Measurements from ENCODE around the gene ARHGAP12. TPM values are rescaled to one million over a fixed set of nuclear protein-coding genes. Genes with fewer than 3 reads are reported as not detected.

ARHGAP12 gene
- total RNA-seq, 1 donor from 2014 or later = 61.6 TPM

GRCh38 chr10:31816318-31816717 is 112.3 kb downstream of the ARHGAP12 start:
- H3K36me3 ChIP-seq (ENCODE audit: control insufficient read depth in 3 of 3, insufficient read depth in 3 of 3, low read length in 3 of 3) = peaks cover 0 to 4% (median 3%) of the 10 kb centered on the region in 3 donors
- no peaks in the 10 kb centered on the region for H3K9me3 ChIP-seq (ENCODE audit: control insufficient read depth in 3 of 3, low read length in 3 of 3)
- H3K4me1 ChIP-seq (ENCODE audit: control insufficient read depth in 3 of 3, insufficient read depth in 3 of 3, low read length in 3 of 3) = peaks cover 3 to 7% (median 5%) of the 10 kb centered on the region in 3 donors
- H3K27me3 ChIP-seq (ENCODE audit: control insufficient read depth in 3 of 3, insufficient read depth in 3 of 3, low read length in 3 of 3) = no peaks in the 10 kb centered on the region
- no peak overlapping the region for H3K9ac ChIP-seq (ENCODE audit: low read depth in 1 of 3, low read length in 3 of 3)
- no peak overlapping the region for H3K4me3 ChIP-seq (ENCODE audit: low read length in 3 of 3)
- no peak overlapping the region for H3K27ac ChIP-seq (ENCODE audit: low read depth, low read length)

GRCh38 chr10:31808258-31809218 is 120.1 kb downstream of the ARHGAP12 start:
- Histone ChIP-seq H3K9me3 (ENCODE audit: control insufficient read depth in 3 of 3, low read length in 3 of 3) (no peaks in the 10 kb centered on the region), H3K9ac (ENCODE audit: low read depth in 1 of 3, low read length in 3 of 3) (peak overlapping the region; percentile 78 to 87 (median 83)), H3K4me1 (ENCODE audit: control insufficient read depth in 3 of 3, insufficient read depth in 3 of 3, low read length in 3 of 3) (no peaks in the 10 kb centered on the region), H3K36me3 (ENCODE audit: control insufficient read depth in 3 of 3, insufficient read depth in 3 of 3, low read length in 3 of 3) (peaks cover 0 to 3% (median 2%) of the 10 kb centered on the region in 3 donors), H3K4me3 (ENCODE audit: low read length in 3 of 3) (peak overlapping the region; percentile 68 to 84 (median 80)), H3K27me3 (ENCODE audit: control insufficient read depth in 3 of 3, insufficient read depth in 3 of 3, low read length in 3 of 3) (no peaks in the 10 kb centered on the region), H3K27ac (ENCODE audit: low read depth, low read length) (peak overlapping the region; percentile 90)

- Histone ChIP-seq H3K9me3 (ENCODE audit: control insufficient read depth in 3 of 3, low read length in 3 of 3) (no peaks in the 10 kb centered on the region), H3K36me3 (ENCODE audit: control insufficient read depth in 3 of 3, insufficient read depth in 3 of 3, low read length in 3 of 3) (no peaks in the 10 kb centered on the region), H3K9ac (ENCODE audit: low read depth in 1 of 3, low read length in 3 of 3) (no peak overlapping the region), H3K4me3 (ENCODE audit: low read length in 3 of 3) (no peak overlapping the region), H3K27ac (ENCODE audit: low read depth, low read length) (no peak overlapping the region), H3K27me3 (ENCODE audit: control insufficient read depth in 3 of 3, insufficient read depth in 3 of 3, low read length in 3 of 3) (no peaks in the 10 kb centered on the region), H3K4me1 (ENCODE audit: control insufficient read depth in 3 of 3, insufficient read depth in 3 of 3, low read length in 3 of 3) (no peaks in the 10 kb centered on the region)
Observed at GRCh38 chr10:31804352-31804810, 124.2 kb downstream of the ARHGAP12 start.

- H3K9ac ChIP-seq (ENCODE audit: low read depth in 1 of 3, low read length in 3 of 3) = no peak overlapping the region
Observed at GRCh38 chr10:31803606-31804351, 124.9 kb downstream of the ARHGAP12 start.

GRCh38 chr10:31799181-31799580 is 129.4 kb downstream of the ARHGAP12 start:
- H3K36me3 ChIP-seq (ENCODE audit: control insufficient read depth in 3 of 3, insufficient read depth in 3 of 3, low read length in 3 of 3) = no peaks in the 10 kb centered on the region
- no peaks in the 10 kb centered on the region for H3K9me3 ChIP-seq (ENCODE audit: control insufficient read depth in 3 of 3, low read length in 3 of 3)
- H3K9ac ChIP-seq (ENCODE audit: low read depth in 1 of 3, low read length in 3 of 3) = no peak overlapping the region
- H3K27me3 ChIP-seq (ENCODE audit: control insufficient read depth in 3 of 3, insufficient read depth in 3 of 3, low read length in 3 of 3) = no peaks in the 10 kb centered on the region
- no peak overlapping the region for H3K4me3 ChIP-seq (ENCODE audit: low read length in 3 of 3)
- H3K27ac ChIP-seq (ENCODE audit: low read depth, low read length) = no peak overlapping the region
- H3K4me1 ChIP-seq (ENCODE audit: control insufficient read depth in 3 of 3, insufficient read depth in 3 of 3, low read length in 3 of 3) = no peaks in the 10 kb centered on the region

More at GRCh38 chr10:31803606-31804351, 124.9 kb downstream of the ARHGAP12 start:
- H3K4me1 ChIP-seq (ENCODE audit: control insufficient read depth in 3 of 3, insufficient read depth in 3 of 3, low read length in 3 of 3) = no peaks in the 10 kb centered on the region
- no peaks in the 10 kb centered on the region for H3K9me3 ChIP-seq (ENCODE audit: control insufficient read depth in 3 of 3, low read length in 3 of 3)
- H3K36me3 ChIP-seq (ENCODE audit: control insufficient read depth in 3 of 3, insufficient read depth in 3 of 3, low read length in 3 of 3) = no peaks in the 10 kb centered on the region
- no peak overlapping the region for H3K27ac ChIP-seq (ENCODE audit: low read depth, low read length)
- H3K27me3 ChIP-seq (ENCODE audit: control insufficient read depth in 3 of 3, insufficient read depth in 3 of 3, low read length in 3 of 3) = no peaks in the 10 kb centered on the region
- no peak overlapping the region for H3K4me3 ChIP-seq (ENCODE audit: low read length in 3 of 3)

- H3K36me3 ChIP-seq (ENCODE audit: control insufficient read depth in 3 of 3, insufficient read depth in 3 of 3, low read length in 3 of 3) = no peaks in the 10 kb centered on the region
- H3K27me3 ChIP-seq (ENCODE audit: control insufficient read depth in 3 of 3, insufficient read depth in 3 of 3, low read length in 3 of 3) = no peaks in the 10 kb centered on the region
- H3K4me1 ChIP-seq (ENCODE audit: control insufficient read depth in 3 of 3, insufficient read depth in 3 of 3, low read length in 3 of 3) = no peaks in the 10 kb centered on the region
- H3K9me3 ChIP-seq (ENCODE audit: control insufficient read depth in 3 of 3, low read length in 3 of 3) = no peaks in the 10 kb centered on the region
- H3K27ac ChIP-seq (ENCODE audit: low read depth, low read length) = no peak overlapping the region
- no peak overlapping the region for H3K4me3 ChIP-seq (ENCODE audit: low read length in 3 of 3)
- no peak overlapping the region for H3K9ac ChIP-seq (ENCODE audit: low read depth in 1 of 3, low read length in 3 of 3)
Observed at GRCh38 chr10:31792745-31793144, 135.9 kb downstream of the ARHGAP12 start.

- Histone ChIP-seq H3K9ac (ENCODE audit: low read depth in 1 of 3, low read length in 3 of 3) (no peak overlapping the region), H3K27ac (ENCODE audit: low read depth, low read length) (no peak overlapping the region), H3K4me1 (ENCODE audit: control insufficient read depth in 3 of 3, insufficient read depth in 3 of 3, low read length in 3 of 3) (no peaks in the 10 kb centered on the region), H3K27me3 (ENCODE audit: control insufficient read depth in 3 of 3, insufficient read depth in 3 of 3, low read length in 3 of 3) (no peaks in the 10 kb centered on the region), H3K9me3 (ENCODE audit: control insufficient read depth in 3 of 3, low read length in 3 of 3) (no peaks in the 10 kb centered on the region), H3K4me3 (ENCODE audit: low read length in 3 of 3) (no peak overlapping the region), H3K36me3 (ENCODE audit: control insufficient read depth in 3 of 3, insufficient read depth in 3 of 3, low read length in 3 of 3) (no peaks in the 10 kb centered on the region)
Observed at GRCh38 chr10:31789555-31789954, 139.1 kb downstream of the ARHGAP12 start.

GRCh38 chr10:31782701-31783100 is 145.9 kb downstream of the ARHGAP12 start:
- no peak overlapping the region for H3K4me3 ChIP-seq (ENCODE audit: low read length in 3 of 3)
- H3K27me3 ChIP-seq (ENCODE audit: control insufficient read depth in 3 of 3, insufficient read depth in 3 of 3, low read length in 3 of 3) = no peaks in the 10 kb centered on the region
- no peaks in the 10 kb centered on the region for H3K36me3 ChIP-seq (ENCODE audit: control insufficient read depth in 3 of 3, insufficient read depth in 3 of 3, low read length in 3 of 3)
- H3K9me3 ChIP-seq (ENCODE audit: control insufficient read depth in 3 of 3, low read length in 3 of 3) = no peaks in the 10 kb centered on the region
- no peak overlapping the region for H3K9ac ChIP-seq (ENCODE audit: low read depth in 1 of 3, low read length in 3 of 3)
- H3K4me1 ChIP-seq (ENCODE audit: control insufficient read depth in 3 of 3, insufficient read depth in 3 of 3, low read length in 3 of 3) = no peaks in the 10 kb centered on the region
- H3K27ac ChIP-seq (ENCODE audit: low read depth, low read length) = no peak overlapping the region

GRCh38 chr10:31780717-31781116 is 147.9 kb downstream of the ARHGAP12 start:
- H3K9ac ChIP-seq (ENCODE audit: low read depth in 1 of 3, low read length in 3 of 3) = no peak overlapping the region
- H3K36me3 ChIP-seq (ENCODE audit: control insufficient read depth in 3 of 3, insufficient read depth in 3 of 3, low read length in 3 of 3) = no peaks in the 10 kb centered on the region
- H3K27ac ChIP-seq (ENCODE audit: low read depth, low read length) = no peak overlapping the region
- H3K4me3 ChIP-seq (ENCODE audit: low read length in 3 of 3) = no peak overlapping the region
- H3K9me3 ChIP-seq (ENCODE audit: control insufficient read depth in 3 of 3, low read length in 3 of 3) = no peaks in the 10 kb centered on the region
- H3K27me3 ChIP-seq (ENCODE audit: control insufficient read depth in 3 of 3, insufficient read depth in 3 of 3, low read length in 3 of 3) = no peaks in the 10 kb centered on the region
- no peaks in the 10 kb centered on the region for H3K4me1 ChIP-seq (ENCODE audit: control insufficient read depth in 3 of 3, insufficient read depth in 3 of 3, low read length in 3 of 3)

GRCh38 chr10:31778627-31779026 is 150.0 kb downstream of the ARHGAP12 start:
- Histone ChIP-seq H3K9ac (ENCODE audit: low read depth in 1 of 3, low read length in 3 of 3) (no peak overlapping the region), H3K9me3 (ENCODE audit: control insufficient read depth in 3 of 3, low read length in 3 of 3) (no peaks in the 10 kb centered on the region), H3K27me3 (ENCODE audit: control insufficient read depth in 3 of 3, insufficient read depth in 3 of 3, low read length in 3 of 3) (no peaks in the 10 kb centered on the region), H3K4me3 (ENCODE audit: low read length in 3 of 3) (no peak overlapping the region), H3K36me3 (ENCODE audit: control insufficient read depth in 3 of 3, insufficient read depth in 3 of 3, low read length in 3 of 3) (no peaks in the 10 kb centered on the region), H3K27ac (ENCODE audit: low read depth, low read length) (no peak overlapping the region), H3K4me1 (ENCODE audit: control insufficient read depth in 3 of 3, insufficient read depth in 3 of 3, low read length in 3 of 3) (peaks cover 9 to 19% (median 17%) of the 10 kb centered on the region in 3 donors)
